GM18526 (cell line): ENCODE data around the gene SGO2.

Experiments
- POLR2A ChIP-seq: IDR thresholded peaks from 3 replicates; pipeline ENCODE4 v1.6.1; 2011; ENCODE audit not compliant: insufficient read length; ENCODE audit errors: extremely low read depth

SGO2 gene

DNA sequence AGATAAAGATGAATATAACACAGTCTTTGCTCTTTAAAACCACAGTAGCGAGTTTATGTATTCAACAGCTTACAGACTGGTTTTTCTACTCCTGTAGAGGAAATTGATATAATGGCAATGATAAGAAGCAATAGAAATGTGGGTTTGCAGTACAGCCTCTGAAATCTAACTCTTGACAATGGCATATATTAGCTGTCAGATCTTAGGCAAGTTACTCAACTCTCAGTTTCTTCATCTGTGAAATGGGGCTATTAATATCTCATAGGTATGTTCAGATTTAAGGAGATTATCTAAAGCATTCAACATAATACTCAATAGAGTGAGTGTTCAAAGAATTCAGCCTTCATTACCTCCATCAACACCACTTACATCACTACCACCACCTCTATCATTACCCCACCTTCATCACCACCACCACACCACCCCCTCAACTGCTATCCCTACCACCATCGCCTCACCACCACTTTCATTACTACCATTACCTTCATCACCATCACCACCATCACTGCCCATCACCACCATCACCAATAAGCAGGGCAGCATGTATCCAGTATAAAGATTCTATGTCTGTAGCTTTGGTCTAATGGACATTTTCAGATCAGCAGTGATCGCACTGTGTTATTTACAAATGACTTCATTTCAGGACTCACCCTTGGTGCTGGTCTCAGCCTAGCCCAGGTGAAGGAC, 82.5 kb downstream of the SGO2 start:
- TF ChIP-seq POLR2A = no peak

DNA sequence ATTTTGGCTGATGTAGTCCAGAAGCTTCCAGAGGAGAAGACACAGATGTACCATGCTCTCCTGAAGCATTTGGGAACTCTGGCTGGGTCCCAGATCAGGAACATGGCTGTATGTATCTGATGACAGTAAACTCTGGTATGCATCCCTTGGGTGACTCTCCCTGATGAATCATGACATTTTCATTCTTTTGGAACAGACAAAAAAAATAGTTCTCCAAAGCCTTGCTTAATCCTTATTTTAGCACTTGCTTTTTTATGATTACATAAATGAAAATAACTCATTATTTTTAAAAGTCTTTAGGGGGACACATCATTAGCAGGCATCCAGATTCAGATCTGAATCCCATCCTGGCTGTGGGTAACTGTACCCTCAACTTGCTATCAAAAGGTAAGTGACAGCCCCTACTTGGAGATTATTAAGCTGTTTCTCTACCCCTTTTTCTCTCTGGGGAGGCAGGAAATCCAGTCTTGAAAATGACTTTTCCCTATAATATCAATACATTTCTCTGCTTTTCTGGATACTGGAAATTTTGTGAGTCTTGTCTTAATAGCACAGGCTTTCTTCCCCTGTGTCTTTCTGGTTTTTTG, 83.1 kb downstream of the SGO2 start:
- TF ChIP-seq POLR2A = no peak

DNA sequence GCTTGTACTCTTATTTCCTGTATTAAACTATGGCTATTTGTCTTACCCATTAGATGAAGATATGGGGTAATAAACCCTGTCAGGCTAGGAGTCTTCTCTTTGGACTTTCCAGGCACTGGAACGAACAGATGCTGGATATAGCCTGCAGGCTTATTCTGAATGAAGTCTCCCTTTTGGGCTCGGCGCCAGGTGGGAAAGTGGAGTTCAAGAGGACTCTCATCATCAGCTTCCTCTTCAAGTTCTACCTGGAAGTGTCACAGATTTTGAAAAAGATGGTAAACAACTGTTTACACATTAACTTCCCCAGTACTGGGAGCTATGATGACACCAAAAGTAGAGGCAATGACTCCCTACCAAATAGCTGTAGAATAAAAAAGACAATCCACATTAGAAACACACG, 87.7 kb downstream of the SGO2 start:
- no peak for TF ChIP-seq POLR2A

DNA sequence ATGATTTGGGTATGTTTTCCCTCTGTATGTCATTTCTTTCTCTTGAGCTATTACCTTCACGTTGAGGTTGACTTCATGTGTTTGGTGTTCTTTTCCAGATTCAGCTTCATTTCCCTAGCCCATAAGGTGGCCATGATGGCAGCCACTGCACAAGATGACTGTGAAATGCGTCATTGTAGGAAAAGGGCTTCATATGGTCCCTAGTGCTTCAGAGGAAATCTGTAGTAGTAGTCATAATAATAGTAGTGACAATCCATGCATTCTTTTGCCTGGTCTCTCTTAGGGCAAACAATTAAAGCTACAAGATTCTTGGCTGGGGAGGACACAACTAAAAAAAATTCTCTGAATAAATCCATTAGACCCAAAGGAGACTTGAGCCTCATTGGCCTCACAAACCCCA, 88.2 kb downstream of the SGO2 start:
- TF ChIP-seq POLR2A = no peak

DNA sequence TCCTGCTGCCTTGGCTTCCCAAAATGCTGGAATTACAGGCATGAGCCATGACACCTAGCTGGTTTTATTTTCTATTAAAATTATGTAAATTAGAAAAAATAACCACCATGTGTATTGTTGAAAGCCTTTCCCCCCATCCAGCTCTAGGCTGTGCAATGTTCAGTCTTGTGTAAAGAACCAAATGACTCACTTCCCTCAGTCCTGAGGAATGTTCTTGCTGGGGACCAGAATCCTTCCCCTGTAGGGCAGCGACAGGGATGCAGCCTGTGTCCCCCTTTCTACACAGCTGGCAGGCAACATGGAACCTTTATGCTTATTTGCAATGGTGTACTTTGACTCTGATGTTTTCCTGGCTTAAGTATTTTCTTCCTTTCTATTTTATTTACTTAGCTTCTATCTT, 89.2 kb downstream of the SGO2 start:
- TF ChIP-seq POLR2A = no peak

DNA sequence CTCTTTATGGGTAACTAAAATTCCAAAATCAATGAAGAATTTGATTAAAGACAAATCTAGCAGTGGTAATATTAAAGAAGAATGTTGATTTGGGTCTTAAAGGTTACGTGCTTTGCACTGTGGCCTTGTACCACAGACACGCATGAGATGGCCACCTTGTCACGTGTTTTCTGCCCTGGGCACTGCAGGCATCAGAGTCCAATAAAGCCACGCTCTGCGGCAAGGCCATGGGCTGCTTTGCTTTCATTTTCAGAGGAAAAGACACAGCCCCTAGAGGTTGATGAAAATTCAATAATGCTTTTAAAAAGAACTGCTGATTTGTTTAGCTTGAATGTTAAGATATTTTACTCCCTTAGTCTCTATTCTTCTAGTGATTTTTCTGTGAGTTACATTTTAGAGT, 90.2 kb downstream of the SGO2 start:
- no peak for TF ChIP-seq POLR2A

DNA sequence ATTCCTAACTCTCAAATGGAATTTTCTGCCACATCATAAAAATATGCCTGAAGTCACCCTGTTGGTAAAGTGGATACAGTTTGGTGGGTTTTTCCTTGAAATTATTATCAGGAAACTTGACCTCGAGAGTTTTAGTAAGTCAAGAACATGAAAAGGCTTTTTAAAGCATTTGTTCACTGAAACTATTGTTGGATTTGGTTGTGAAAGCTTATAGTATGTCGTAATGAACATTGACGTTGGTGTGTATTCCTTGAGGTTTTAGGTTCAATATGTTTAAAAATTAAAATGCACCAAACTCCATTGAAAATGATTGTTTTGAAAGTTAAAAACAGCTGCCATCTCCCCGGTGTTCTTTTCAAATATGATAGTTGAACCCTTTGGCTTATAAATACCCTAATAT, 90.6 kb downstream of the SGO2 start:
- no peak for TF ChIP-seq POLR2A

DNA sequence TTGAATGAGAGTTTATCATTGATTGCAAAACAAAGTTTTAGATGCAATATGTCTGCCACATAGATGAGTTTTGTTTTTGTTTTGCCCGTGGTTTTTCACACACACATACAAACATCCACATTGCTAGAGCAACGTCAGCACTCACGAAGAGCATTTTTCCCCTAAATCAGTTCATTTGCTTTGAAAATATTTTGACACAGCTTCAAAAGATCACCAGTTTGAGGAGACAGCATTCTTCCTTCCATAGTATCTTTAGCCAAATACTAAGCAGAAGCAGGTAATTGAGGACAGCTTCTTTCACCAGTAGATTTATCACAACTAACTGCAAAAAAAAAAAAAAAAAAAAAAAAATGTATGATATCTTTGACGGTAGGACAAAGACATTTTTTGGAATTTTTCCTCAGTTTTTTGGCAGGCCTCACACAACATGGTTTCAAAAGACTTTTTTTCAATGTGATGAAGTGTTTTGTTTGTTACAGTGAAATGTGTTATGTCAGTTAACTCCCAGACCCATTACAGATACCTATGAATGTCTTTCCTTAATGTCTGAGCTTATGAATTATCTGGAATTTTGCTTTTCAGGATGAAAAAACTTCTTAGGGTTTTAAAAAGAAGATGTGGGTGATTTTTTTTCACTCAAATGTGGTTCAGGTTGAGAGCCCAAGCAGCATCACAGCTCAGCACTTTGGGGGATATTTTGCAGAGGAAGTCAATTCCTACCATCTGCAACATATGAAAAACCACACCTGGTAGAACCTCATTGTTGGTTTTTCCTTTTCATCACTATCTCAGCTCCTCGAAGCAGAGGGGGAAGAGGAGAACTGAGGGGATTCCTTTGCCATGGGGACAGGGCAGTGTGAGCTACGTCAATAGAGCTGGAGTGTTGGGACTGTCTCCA, 91.4 kb downstream of the SGO2 start:
- no peak for TF ChIP-seq POLR2A

DNA sequence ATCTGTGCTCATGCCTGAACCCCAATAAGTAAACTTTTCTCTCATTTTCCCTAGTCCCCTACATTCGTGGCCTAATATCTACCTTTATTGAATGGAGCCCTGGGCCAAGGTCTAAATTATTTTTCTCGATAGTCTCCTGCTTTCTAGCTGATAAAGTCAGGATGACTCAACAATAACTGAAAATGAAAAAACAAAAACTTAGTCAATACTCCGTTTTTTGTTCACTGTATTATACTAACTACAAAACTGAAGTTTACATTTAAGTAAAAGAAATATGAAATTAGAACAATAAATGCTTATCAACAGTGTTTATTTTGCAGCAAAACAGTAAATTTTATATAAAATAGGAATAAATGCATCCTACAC, 92.0 kb downstream of the SGO2 start:
- TF ChIP-seq POLR2A = no peak

DNA sequence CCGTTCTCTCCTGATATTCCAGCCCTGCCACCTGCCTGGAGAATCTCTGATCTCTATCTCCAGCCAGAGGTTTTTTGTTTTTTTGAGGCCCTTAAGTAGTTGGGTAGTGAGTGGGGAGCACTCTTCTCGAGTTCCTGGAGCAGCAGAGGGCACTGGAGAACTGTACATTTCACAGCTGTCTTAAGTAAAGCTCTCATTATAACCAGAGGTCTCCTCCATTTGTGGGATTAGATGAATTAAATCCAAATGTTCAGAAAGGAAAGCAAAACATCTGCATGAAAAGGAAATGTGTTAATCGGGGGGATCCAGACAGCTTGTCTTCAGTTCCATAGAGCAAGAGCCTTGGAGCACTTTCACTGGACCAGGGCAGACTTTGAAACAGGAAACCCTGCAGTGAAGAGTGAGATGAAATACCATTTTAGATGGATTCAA, 92.6 kb downstream of the SGO2 start:
- TF ChIP-seq POLR2A = no peak

DNA sequence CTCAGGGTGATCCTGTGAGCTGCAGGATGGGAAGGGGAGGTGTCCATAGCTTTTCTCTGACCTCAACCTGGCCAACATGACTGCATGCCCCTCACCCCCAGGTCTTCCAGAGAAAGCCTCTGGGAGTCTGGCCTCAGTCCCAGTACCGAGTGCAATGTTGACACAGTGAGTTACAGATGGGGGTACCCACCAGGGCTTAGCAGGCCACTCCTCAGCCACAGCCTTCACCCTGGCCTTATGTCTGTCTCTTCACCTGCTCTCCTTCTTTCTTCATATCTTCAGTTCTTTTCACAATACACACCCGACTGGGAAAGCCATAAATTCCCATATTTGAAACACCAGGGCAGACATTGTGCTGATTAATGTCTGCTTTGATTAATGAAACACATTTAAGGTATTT, 93.3 kb downstream of the SGO2 start:
- TF ChIP-seq POLR2A = no peak

DNA sequence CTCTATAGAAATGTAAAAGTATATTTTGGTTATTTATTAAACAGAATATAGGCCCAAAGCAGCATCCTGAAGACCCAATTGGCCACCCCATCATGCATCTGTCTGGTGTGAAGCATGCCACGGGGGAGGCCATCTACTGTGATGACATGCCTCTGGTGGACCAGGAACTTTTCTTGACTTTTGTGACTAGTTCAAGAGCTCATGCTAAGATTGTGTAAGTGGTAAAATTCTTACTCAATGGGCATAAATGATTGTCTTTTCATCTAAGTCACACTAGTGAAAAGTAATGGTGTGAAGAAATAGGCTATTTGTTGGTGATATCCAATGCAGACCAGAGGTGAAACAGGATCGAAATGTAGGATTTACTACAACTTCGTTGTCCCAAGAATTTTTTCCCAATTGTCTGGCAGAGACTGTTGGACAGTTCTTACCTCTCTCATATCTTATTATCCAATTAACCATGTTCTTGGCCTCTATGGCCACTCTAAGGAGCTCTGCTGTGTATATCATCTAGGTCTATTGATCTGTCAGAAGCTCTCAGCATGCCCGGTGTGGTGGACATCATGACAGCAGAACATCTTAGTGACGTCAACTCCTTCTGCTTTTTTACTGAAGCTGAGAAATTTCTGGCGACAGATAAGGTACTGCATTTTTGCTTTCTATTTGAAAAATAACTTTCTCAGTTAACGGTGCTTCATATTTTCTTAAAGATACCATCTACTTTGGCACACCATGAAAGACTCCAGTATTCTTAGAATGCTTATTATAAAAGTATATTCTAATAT, 94.8 kb downstream of the SGO2 start:
- TF ChIP-seq POLR2A = no peak

DNA sequence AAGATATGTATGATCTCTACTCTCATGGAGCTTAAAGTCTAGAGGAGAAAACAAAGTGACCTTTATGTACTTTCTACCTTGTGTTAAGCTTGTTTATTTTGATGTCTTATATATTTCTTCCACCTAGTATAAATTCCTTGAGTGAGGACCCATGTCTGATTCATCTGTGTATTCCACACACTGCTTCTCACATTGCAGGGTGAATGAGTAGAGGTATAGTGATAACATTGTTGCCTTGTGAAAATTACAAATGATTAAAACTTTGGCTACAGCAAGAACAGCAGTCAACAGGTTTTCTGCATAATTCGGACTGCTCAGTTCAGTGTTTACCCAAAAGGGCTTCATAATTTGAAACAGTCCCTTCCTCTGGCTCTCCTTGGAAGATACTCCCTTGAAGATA, 96.1 kb downstream of the SGO2 start:
- TF ChIP-seq POLR2A = no peak

DNA sequence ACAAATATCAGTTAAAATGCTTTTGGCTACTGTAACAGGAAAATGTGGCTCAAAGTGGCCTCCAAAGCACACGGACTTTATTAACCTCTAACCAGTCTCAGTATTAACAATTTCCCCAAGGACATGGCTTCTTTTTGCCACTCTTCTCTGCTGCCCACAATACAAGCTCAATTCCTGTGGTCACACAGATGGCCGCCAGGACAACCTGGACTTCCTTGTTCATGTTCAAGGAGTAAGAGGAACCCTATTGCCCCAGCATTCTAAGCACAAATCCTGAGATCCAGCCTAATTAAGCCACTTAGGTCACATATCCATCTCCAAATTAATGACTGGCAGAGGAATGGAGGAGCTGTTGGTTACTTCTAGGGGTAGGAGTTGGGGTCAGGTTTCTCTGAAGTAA, 98.0 kb downstream of the SGO2 start:
- TF ChIP-seq POLR2A = no peak

DNA sequence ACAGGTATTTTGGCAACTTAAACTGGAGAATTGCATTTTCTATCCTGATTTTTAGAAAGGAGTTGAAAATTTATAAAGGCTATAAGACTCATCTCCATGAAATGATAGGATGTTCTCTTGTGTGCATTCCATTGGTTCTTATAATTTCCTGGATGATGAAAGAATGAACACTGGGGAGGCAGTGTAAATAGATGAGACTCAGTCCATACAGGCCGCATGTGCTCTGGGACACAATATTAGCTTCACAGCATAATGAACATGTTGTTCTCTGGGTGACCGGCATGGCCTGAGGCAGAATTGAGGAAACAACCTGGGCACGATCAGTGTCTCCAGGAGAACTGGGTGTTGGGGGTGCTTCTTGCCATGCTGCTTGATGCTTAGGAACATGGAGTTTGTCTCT, 98.7 kb downstream of the SGO2 start:
- TF ChIP-seq POLR2A = no peak
